B cell (primary cell): ENCODE measurements around the gene ETV6. TPM values are rescaled to one million over a fixed set of nuclear protein-coding genes. Genes with fewer than 3 reads are reported as not detected.

ENCODE experiments used
- ATAC-seq: fragments of 200-7000 bp; cut with Tn5 transposase; one replicate; pipeline ENCODE4 v1.10.0; 2021; ENCODE audit warnings: low read depth, mild to moderate bottlenecking, moderate number of reproducible peaks, moderate library complexity
- CTCF ChIA-PET: fragments of 350-600 bp; sonication (Branson Sonifier 250); formaldehyde crosslinking; loops from one replicate; lab custom pipeline; 2021; ENCODE audit warnings: antibody characterized with exemption, inconsistent platforms; lab: Charles Lee
- POLR2A ChIA-PET: fragments of 350-600 bp; sonication (Branson Sonifier 250); formaldehyde crosslinking; loops from one replicate; lab custom pipeline; 2021; ENCODE audit warnings: antibody characterized with exemption; lab: Charles Lee
- DNase-seq: peaks from one replicate; pipeline ENCODE4 v3.0.0; 2013
- H2AFZ ChIP-seq: 2 replicates; pipeline ENCODE4 v1.6.1; 2012; ENCODE audit warnings: mild to moderate bottlenecking, low read depth, low read length; ENCODE audit not compliant: insufficient read depth, poor library complexity, severe bottlenecking
- H3K27ac ChIP-seq, 2 donors: 1 replicate in 1 of 2; 2 replicates in 1 of 2; pipeline ENCODE4 v1.5.1; 2012 to 2013; ENCODE audit warnings: low read length in 2 of 2, mild to moderate bottlenecking in 2 of 2, moderate library complexity in 1 of 2
- H3K27me3 ChIP-seq, 4 experiments: fragments of 200-600 bp in 1 of 4; sonication (generic) in 1 of 4; replicated peaks in 1 of 4; 1 replicate in 2 of 4; 2 replicates in 2 of 4; pipeline versions ENCODE4 v1.6.1 to v1.7.0; 2013 to 2016; ENCODE audit warnings: low read length in 3 of 4, mild to moderate bottlenecking in 2 of 4, mixed read lengths in 1 of 4, moderate library complexity in 1 of 4; ENCODE audit not compliant: insufficient read depth in 4 of 4, control insufficient read depth in 3 of 4; ENCODE audit errors: control extremely low read depth in 1 of 4
- H3K36me3 ChIP-seq, 2 experiments: replicated peaks in 1 of 2; 1 replicate in 1 of 2; 2 replicates in 1 of 2; pipeline versions ENCODE4 v1.6.1 to v1.7.1; 2013; ENCODE audit warnings: low read length in 1 of 2; ENCODE audit not compliant: insufficient read depth in 2 of 2, control insufficient read depth in 1 of 2; ENCODE audit errors: control extremely low read depth in 1 of 2, extremely low read depth in 1 of 2
- H3K4me1 ChIP-seq, 2 donors: fragments of 200-600 bp in 1 of 2; sonication (generic) in 1 of 2; 1 replicate in 1 of 2; 2 replicates in 1 of 2; pipeline versions ENCODE4 v1.5.1 to v1.6.1; 2013 to 2017; ENCODE audit warnings: low read length in 2 of 2; ENCODE audit not compliant: control insufficient read depth in 2 of 2, insufficient read depth in 2 of 2
- H3K4me2 ChIP-seq: replicated peaks from 2 replicates; pipeline ENCODE3; 2012; ENCODE audit warnings: mild to moderate bottlenecking, low read depth, low read length; ENCODE audit not compliant: poor library complexity, severe bottlenecking
- H3K4me3 ChIP-seq, 5 experiments: fragments of 200-600 bp in 1 of 5; sonication (generic) in 1 of 5; 1 replicate in 3 of 5; 2 replicates in 2 of 5; pipeline versions ENCODE4 v1.5.1 to v1.7.0; 2011 to 2016; ENCODE audit warnings: low read length in 4 of 5, mild to moderate bottlenecking in 4 of 5, low read depth in 2 of 5, control low read depth in 1 of 5, moderate library complexity in 1 of 5; ENCODE audit not compliant: insufficient read depth in 1 of 5; ENCODE audit errors: control extremely low read depth in 1 of 5, extremely low read depth in 1 of 5
- H3K79me2 ChIP-seq: fragments of 200-600 bp; sonication (generic); one replicate; pipeline ENCODE4 v1.6.0; 2016; ENCODE audit warnings: low read length; ENCODE audit not compliant: control insufficient read depth, insufficient read depth
- H3K9ac ChIP-seq: fragments of 200-600 bp; sonication (generic); 2 replicates; pipeline ENCODE4 v1.6.1; 2017; ENCODE audit warnings: mild to moderate bottlenecking, low read length, moderate library complexity
- H3K9me3 ChIP-seq, 3 donors: one replicate each; pipeline versions ENCODE4 v1.6.1 to v1.7.1; 2013; ENCODE audit warnings: low read length in 2 of 3; ENCODE audit not compliant: control insufficient read depth in 2 of 3, insufficient read depth in 1 of 3; ENCODE audit errors: control extremely low read depth in 1 of 3
- H4K20me1 ChIP-seq: 2 replicates; pipeline ENCODE4 v1.6.0; 2012; ENCODE audit warnings: mild to moderate bottlenecking, low read length; ENCODE audit not compliant: insufficient read depth, control insufficient read depth, poor library complexity, severe bottlenecking
- H3K27ac Mint-ChIP-seq: one replicate; pipeline ENCODE4 v1.8.0; 2021; ENCODE audit warnings: mixed read lengths
- H3K27me3 Mint-ChIP-seq: one replicate; pipeline ENCODE4 v1.8.0; 2021; ENCODE audit warnings: mixed read lengths
- H3K4me1 Mint-ChIP-seq: one replicate; pipeline ENCODE4 v1.8.0; 2021; ENCODE audit warnings: mixed read lengths
- H3K4me3 Mint-ChIP-seq: one replicate; pipeline ENCODE4 v1.8.0; 2021; ENCODE audit warnings: mixed read lengths
- H3K9me3 Mint-ChIP-seq: one replicate; pipeline ENCODE4 v1.8.0; 2022; ENCODE audit warnings: mixed read lengths; ENCODE audit not compliant: insufficient read depth
- CTCF ChIP-seq: fragments of 200-600 bp; IDR thresholded peaks from one replicate; pipeline ENCODE4 v1.8.0; 2022; ENCODE audit warnings: antibody characterized with exemption, mild to moderate bottlenecking
- EZH2 ChIP-seq: IDR thresholded peaks from 2 replicates; pipeline ENCODE4 v1.6.1; 2012; ENCODE audit warnings: borderline replicate concordance, low read depth, mild to moderate bottlenecking, moderate library complexity, low read length; ENCODE audit not compliant: insufficient read depth, poor library complexity, severe bottlenecking
- WGBS: methylation state at CpG from one replicate; pipeline ENCODE4 v1.1.5; 2013; ENCODE audit warnings: missing lambda C conversion rate; ENCODE audit not compliant: insufficient coverage; 5-methylcytosine and 5-hydroxymethylcytosine counted together
- intact Hi-C: fragments of 100-400 bp; cut with micrococcal nuclease; formaldehyde crosslinking; loops from one replicate; pipeline ENCODE4 v1.10.0; 2022
- polyA plus RNA-seq: library from polyadenylated mRNA; depleted of rRNA; stranded (reverse); fragments of >200 nt; gene quantifications from 2 replicates; pipeline ENCODE4 v1.2.3, GENCODE V29; 2012
- total RNA-seq, 2 donors: library from RNA; stranded (reverse); fragments of 120-200 nt in 1 of 2; gene quantifications; 1 replicate in 1 of 2; 2 replicates in 1 of 2; pipeline versions ENCODE4 v1.2.3 to v1.2.4, GENCODE V29; 2013 to 2022

Gene ETV6
- total and polyA plus RNA-seq, 2 donors (not counting 1 experiment from before 2014, with no cell fraction given), result 17.4 to 123 TPM

GRCh38 chr12:11927286-11927935 is 277.9 kb downstream of the ETV6 start:
- POLR2A ChIA-PET, result no interaction called here

More at GRCh38 chr12:11927286-11927935, 277.9 kb downstream of the ETV6 start:
- no peak for DNase-seq
- intact Hi-C loops, result no loop called here
- 96% methylated on average over 14 of the region's 15 CpGs for WGBS
- Histone ChIP-seq H3K4me1 (no peaks in the 10 kb centered on the region), H2AFZ (no peak overlapping the region), H3K79me2 (no peaks in the 10 kb centered on the region), H3K9ac (no peak overlapping the region), H3K27me3 (no peaks in the 10 kb centered on the region), H4K20me1 (no peaks in the 10 kb centered on the region), H3K9me3 (peaks cover 0 to 2% (median 0%) of the 10 kb centered on the region in 3 donors), H3K27ac (no peak overlapping the region), H3K36me3 (no peaks in the 10 kb centered on the region), H3K4me2 (no peak overlapping the region), H3K4me3 (no peak overlapping the region)
- peaks cover 5% of the 10 kb centered on the region for H3K27me3 Mint-ChIP-seq
- TF ChIP-seq EZH2, result no peak
- no peak for TF ChIP-seq CTCF
- no peak overlapping the region for H3K4me3 Mint-ChIP-seq
- peak overlapping the region; percentile 32 for H3K27ac Mint-ChIP-seq
- H3K4me1 Mint-ChIP-seq, result no peaks in the 10 kb centered on the region
- CTCF ChIA-PET, result no interaction called here
- no peaks in the 10 kb centered on the region for H3K9me3 Mint-ChIP-seq
- ATAC-seq, result no peak
